ENCODE measurements around the gene PRDM1. TPM values are rescaled to one million over a fixed set of nuclear protein-coding genes. Genes with fewer than 3 reads are reported as not detected.

PRDM1 gene
- total RNA-seq, 2 donors from 2014 or later = 1.8 to 1.9 TPM

GRCh38 chr6:106053484-106054205 lies 32.5 kb upstream of the PRDM1 start:
- H3K27ac ChIP-seq = no peak overlapping the region
- DNase-seq (ENCODE audit: low spot score) = no peak
- H3K4me1 ChIP-seq = no peaks in the 10 kb centered on the region
- no peaks in the 10 kb centered on the region for H3K36me3 ChIP-seq
- no peaks in the 10 kb centered on the region for H3K9me3 ChIP-seq
- TF ChIP-seq CTCF (IDR thresholded peaks at IDR 0.05) = no peak
- H3K27me3 ChIP-seq = no peaks in the 10 kb centered on the region
- no peak overlapping the region for H3K4me3 ChIP-seq

- H3K27ac ChIP-seq = no peak overlapping the region
- no peak for TF ChIP-seq CTCF (IDR thresholded peaks at IDR 0.05)
- H3K27me3 ChIP-seq = no peaks in the 10 kb centered on the region
- H3K4me3 ChIP-seq = no peak overlapping the region
- no peaks in the 10 kb centered on the region for H3K9me3 ChIP-seq
- H3K4me1 ChIP-seq = no peaks in the 10 kb centered on the region
- H3K36me3 ChIP-seq = no peaks in the 10 kb centered on the region
- no peak for DNase-seq (ENCODE audit: low spot score)
Observed at GRCh38 chr6:106055489-106055888, 30.6 kb upstream of the PRDM1 start.

- Histone ChIP-seq H3K4me1 (no peaks in the 10 kb centered on the region), H3K27ac (no peak overlapping the region), H3K4me3 (no peak overlapping the region), H3K9me3 (no peaks in the 10 kb centered on the region), H3K27me3 (no peaks in the 10 kb centered on the region), H3K36me3 (no peaks in the 10 kb centered on the region)
- no peak for DNase-seq (ENCODE audit: low spot score)
- TF ChIP-seq CTCF (IDR thresholded peaks at IDR 0.05) = no peak
Observed at GRCh38 chr6:106056060-106056745, 29.9 kb upstream of the PRDM1 start.

- TF ChIP-seq CTCF (IDR thresholded peaks at IDR 0.05) = no peak
- H3K27me3 ChIP-seq = no peaks in the 10 kb centered on the region
- H3K9me3 ChIP-seq = no peaks in the 10 kb centered on the region
- no peaks in the 10 kb centered on the region for H3K4me1 ChIP-seq
- no peak overlapping the region for H3K4me3 ChIP-seq
- no peaks in the 10 kb centered on the region for H3K36me3 ChIP-seq
- no peak for DNase-seq (ENCODE audit: low spot score)
- H3K27ac ChIP-seq = no peak overlapping the region
Observed at GRCh38 chr6:106056746-106057390, 29.3 kb upstream of the PRDM1 start.

GRCh38 chr6:106059331-106059730 lies 26.8 kb upstream of the PRDM1 start:
- no peak for TF ChIP-seq CTCF (IDR thresholded peaks at IDR 0.05)
- Histone ChIP-seq H3K4me1 (peaks cover 0 to 5% of the 10 kb centered on the region in 2 donors), H3K27me3 (no peaks in the 10 kb centered on the region), H3K36me3 (no peaks in the 10 kb centered on the region), H3K4me3 (no peak overlapping the region), H3K9me3 (no peaks in the 10 kb centered on the region), H3K27ac (no peak overlapping the region)
- DNase-seq (ENCODE audit: low spot score) = no peak

All from right atrium auricular region (tissue), 2 donors.